ENCODE measurements around the gene DAAM1.

DNA sequence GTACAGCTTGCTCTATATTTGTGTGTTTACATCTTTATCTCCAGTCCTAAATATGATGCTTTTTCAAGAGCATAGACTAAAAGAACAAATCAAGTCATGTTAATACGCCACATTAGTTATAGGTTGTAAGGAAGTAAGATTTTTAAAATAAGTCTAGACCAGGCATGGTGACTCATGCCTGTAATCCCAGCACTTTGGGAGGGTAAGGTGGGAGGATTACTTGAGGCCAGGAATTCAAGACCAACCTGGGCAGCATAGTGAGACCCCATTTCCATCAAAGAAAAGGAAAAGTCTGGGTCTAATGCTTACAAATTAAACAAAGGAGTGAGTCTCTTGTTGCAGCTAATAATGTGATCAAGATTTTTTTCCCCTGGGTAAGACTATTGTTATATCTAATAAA lies 157.9 kb downstream of the DAAM1 start:
- no peak for TF ChIP-seq FOSL2 (IDR thresholded peaks at IDR 0.05; ENCODE audit: borderline replicate concordance, low read depth)
- no peak for TF ChIP-seq RFX5 (IDR thresholded peaks at IDR 0.05; ENCODE audit: low read length)
